HG02642 (cell line): ENCODE results near the gene KLF18.
"Not testable (repeated sequence)": the region's sequence is repeated elsewhere in the genome, so short reads cannot be mapped to it uniquely, and the experiment has no call there.

Experiments used
- ATAC-seq: cut with Tn5 transposase; IDR thresholded peaks from one replicate; pipeline ENCODE4 v1.9.1; 2021; ENCODE audit warnings: mild to moderate bottlenecking; ENCODE audit not compliant: unreplicated experiment, poor library complexity

KLF18 gene

GRCh38 chr1:44141531-44141930, at the start of gene KLF18:
Gene KLF18, minus strand, starts transcription at chr1:44141631. Its CDS starts 0 bp downstream, at chr1:44141631.
- ATAC-seq = no peak

- ATAC-seq = no peak
These were observed 33.2 kb upstream of the KLF18 start for GRCh38 chr1:44174630-44175029.

DNA sequence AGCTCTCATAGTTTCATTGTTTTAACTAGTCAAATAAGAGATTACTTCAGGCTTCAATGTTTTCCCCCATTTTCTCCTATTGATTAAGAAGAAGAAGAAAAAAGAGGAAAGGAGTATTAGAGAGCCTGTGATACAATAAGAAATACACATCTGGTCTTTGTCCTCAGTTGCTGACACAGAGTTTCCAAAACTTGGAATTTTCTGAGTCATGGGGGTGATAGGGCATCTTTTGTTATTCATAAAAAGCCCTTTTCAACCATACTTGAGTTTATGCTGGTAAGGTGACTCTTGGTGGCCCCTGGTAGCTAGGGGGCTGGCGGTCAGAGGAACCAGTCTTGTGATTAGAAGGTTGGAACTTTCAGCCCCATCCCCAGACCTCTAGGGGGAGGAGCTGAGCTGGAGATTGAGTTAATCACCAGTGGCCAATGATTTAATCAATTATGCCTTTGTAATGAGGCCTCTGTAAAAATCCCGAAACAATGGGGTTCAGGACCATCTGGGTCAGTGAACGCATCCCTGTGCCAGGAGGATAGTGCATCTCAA, 28.9 kb upstream of the KLF18 start:
- ATAC-seq = no peak

- ATAC-seq = no peak
These were observed 27.2 kb upstream of the KLF18 start for GRCh38 chr1:44168520-44169098.

DNA sequence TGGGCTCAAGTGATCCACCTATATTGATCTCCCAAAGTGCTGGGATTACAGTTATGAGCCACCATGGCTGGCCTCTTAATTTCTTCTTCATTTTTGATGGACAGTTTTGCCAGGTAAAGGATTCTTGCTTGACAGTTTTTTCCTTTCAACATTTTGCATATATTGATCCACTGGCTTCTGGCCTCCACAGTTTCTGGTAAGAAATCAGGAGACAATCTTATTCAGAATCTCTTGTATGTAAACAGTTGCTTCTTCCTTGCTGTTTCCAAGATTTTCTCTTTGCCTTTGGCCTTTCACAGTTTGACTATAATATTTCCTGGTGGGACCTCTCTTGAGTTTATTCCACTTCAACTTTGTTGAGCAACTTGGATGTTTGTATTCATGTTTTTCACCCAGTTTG, 20.1 kb upstream of the KLF18 start:
- no peak for ATAC-seq

DNA sequence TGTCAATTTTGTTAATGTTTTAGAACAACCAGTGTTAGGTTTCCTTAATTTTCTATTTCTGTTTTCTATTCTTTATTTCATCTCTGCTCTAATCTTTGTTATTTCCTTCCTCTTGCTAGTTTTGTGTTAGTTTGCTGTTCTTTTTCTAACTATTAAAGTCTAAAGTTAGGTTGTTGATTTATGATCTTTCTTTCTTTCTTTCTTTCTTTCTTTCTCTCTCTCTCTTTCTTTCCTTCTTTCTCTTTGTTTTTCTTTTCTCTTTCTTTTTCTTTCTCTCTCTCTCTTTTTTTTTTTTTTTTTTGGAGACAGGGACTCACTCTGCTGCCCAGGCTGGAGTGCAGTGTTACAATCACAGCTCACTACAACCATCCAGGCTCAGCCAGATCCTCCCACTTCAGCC, 17.4 kb upstream of the KLF18 start:
- ATAC-seq = no peak

DNA sequence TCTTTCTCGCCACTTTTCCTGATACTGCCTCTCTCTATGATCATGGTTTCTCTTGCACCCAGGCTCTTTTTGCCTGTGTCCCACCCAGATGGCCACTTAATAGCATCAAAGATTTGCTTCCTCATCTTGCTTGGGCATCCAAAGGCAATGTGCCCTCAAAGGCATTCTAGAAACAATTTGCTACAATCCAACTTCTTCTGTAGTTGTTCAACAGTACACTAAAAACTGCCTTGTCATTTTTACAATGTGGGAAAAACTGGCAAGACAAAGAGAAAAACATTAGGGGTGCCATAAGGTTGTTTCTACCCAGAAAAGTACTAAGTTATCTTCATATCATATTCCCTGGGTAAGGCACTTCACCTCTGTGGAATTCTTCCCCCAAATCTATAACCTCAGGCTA, 16.5 kb upstream of the KLF18 start:
- no peak for ATAC-seq

GRCh38 chr1:44154049-44154448, 12.6 kb upstream of the KLF18 start:
- no peak for ATAC-seq

- ATAC-seq = no peak
These were observed 11.3 kb upstream of the KLF18 start for GRCh38 chr1:44152692-44153091.

DNA sequence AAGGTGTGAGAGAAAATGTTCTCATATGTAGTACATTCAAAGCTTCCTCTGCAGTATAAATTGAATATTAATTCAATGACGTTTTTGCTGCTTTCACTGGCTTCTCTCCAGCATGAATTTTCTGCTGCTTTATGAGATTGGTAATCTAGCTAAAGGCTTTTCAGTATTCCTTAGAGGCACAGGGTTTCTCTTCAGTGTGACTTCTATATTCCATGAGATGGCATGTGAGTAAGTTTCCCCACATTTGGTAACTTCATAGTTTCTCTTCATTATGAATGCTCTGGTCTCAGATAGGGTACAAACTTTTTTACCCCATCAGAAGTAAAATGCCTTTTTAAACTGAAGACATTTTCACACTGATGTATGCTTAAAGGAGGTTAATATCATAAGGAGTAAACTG, 10.4 kb upstream of the KLF18 start:
- ATAC-seq = no peak

GRCh38 chr1:44151332-44151731, 9.9 kb upstream of the KLF18 start:
- no peak for ATAC-seq

DNA sequence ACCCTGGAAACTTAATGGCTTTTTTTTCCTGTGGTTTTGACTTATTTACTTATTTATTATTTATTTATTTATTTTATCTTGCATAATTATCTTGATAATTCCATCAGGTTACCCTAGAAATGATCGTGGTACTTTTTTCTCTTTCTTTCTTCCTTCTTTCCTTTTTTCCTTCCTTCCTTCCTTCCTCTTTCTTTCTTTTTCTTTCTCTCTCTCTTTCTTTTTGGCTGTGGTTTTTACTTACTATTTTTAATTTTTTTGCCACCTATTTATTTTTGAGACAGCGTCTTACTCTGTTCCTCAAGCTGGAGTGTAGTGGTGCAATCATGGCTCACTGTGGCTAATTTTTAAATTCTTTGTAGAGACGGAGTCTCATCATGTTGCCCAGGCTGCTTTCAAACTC, 6.2 kb upstream of the KLF18 start:
- ATAC-seq = no peak

- ATAC-seq = no peak
These were observed 5.3 kb upstream of the KLF18 start for GRCh38 chr1:44146536-44147361.

DNA sequence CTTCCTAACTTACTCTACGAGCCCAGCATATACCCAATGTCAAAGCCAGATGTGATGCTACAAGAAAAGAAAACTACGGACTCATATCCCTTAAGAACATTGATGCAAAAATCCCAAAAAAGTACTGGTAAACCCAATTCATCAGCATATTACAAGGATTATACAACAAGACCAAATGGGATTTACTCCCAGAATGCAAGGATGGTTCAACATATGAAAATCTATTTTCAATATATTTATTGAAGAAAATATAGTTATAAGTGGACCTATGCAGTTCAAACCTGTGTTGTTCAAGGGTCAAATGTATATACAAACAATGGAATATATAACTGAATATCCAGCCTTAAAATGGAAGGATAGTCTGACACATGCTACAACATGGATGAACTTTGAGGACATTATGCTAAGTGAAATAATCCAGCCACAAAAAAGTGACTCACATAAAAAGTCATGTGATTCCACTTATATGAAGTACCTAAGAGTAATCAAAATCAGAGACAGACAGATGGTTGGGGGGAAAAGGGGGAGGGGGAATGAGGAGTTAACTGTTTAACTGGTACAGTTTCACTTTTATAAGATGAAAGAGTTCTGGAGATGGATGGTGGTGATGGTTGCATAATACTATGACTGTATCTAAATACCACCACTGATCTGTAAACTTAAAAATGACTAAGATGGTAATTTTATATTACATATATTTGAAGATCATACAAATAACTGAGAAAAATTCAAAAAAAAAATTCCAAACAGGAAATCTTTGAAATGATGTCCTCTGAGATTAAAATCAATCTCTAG, 3.7 kb upstream of the KLF18 start:
- ATAC-seq = no peak

DNA sequence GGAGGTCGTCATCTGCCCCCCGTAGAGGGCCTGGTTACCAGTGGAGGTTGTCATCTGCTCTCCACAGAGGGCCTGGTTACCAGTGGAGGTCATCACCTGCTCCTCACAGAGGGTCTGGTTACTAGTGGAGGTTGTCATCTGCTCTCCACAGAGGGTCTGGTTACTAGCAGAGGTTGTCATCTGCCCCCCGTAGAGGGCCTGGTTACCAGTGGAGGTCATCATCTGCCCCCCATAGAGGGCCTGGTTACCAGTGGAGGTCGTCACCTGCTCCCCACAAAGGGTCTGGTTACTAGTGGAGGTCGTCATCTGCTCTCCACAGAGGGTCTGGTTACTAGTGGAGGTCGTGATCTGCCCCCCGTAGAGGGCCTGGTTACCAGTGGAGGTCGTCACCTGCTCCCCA, 1.9 kb downstream of the KLF18 start:
- ATAC-seq = not testable (repeated sequence)

GRCh38 chr1:44138239-44138638, 3.2 kb downstream of the KLF18 start:
- no peak for ATAC-seq

GRCh38 chr1:44135886-44136285, 5.5 kb downstream of the KLF18 start:
- ATAC-seq = no peak

- ATAC-seq = no peak
These were observed 7.1 kb downstream of the KLF18 start for GRCh38 chr1:44134071-44134920.

GRCh38 chr1:44131411-44131810, 10.0 kb downstream of the KLF18 start:
- no peak for ATAC-seq
